Measurements from ENCODE around the gene HNRNPL.

- no peak for TF ChIP-seq EZH2 (IDR thresholded peaks at IDR 0.05)
- no peak for TF ChIP-seq POLR2AphosphoS5 (IDR thresholded peaks at IDR 0.05; ENCODE audit: borderline replicate concordance, low read depth, low read length)
Measured at GRCh38 chr19:38878575-38879399, 29.0 kb upstream of the HNRNPL start.
